ENCODE measurements around the gene BBS12.
A peak's percentile ranks its signal among the peaks of the same experiment; 100 is the strongest.

The BBS12 gene

GRCh38 chr4:122744229-122744628 is 11.7 kb downstream of the BBS12 start:
- no peak for DNase-seq (ENCODE audit: extremely low read depth, low read depth)
- TF ChIP-seq CTCF (IDR thresholded peaks at IDR 0.05; ENCODE audit: low read depth, low read length, missing control alignments): no peak
- no peak overlapping the region for H3K4me3 ChIP-seq (replicated peaks; ENCODE audit: low read depth, low read length)

- no peak for DNase-seq (ENCODE audit: extremely low read depth, low read depth)
- H3K4me3 ChIP-seq (replicated peaks; ENCODE audit: low read depth, low read length): no peak overlapping the region
- TF ChIP-seq CTCF (IDR thresholded peaks at IDR 0.05; ENCODE audit: low read depth, low read length, missing control alignments): no peak
Measured at GRCh38 chr4:122746485-122746965, 14.0 kb downstream of the BBS12 start.

- TF ChIP-seq CTCF (IDR thresholded peaks at IDR 0.05; ENCODE audit: low read depth, low read length, missing control alignments): no peak
- H3K4me3 ChIP-seq (replicated peaks; ENCODE audit: low read depth, low read length): no peak overlapping the region
- no peak for DNase-seq (ENCODE audit: extremely low read depth, low read depth)
Measured at GRCh38 chr4:122747068-122747467, 14.6 kb downstream of the BBS12 start.

DNA sequence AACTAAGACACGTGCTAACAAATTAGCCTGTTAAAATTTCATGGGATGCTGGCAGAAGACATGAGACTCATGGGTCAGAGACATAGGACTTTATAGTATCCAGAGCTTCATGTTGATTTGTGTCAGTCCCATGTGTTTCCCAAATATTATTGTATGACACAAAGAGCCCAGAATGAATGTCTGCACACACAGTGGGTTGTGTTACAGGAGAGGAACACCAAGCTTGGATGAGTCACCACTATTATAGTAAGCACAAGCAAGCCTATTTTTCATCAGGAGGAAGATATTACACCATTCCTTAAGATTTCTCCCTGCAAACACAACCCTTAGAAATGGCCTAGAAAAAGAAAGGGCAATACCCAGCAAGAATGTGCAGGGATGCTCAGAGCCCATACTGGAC is 15.4 kb downstream of the BBS12 start:
- TF ChIP-seq CTCF (IDR thresholded peaks at IDR 0.05; ENCODE audit: low read depth, low read length, missing control alignments): no peak
- H3K4me3 ChIP-seq (replicated peaks; ENCODE audit: low read depth, low read length): no peak overlapping the region
- DNase-seq (ENCODE audit: extremely low read depth, low read depth): no peak

- no peak overlapping the region for H3K4me3 ChIP-seq (replicated peaks; ENCODE audit: low read depth, low read length)
- DNase-seq (ENCODE audit: extremely low read depth, low read depth): no peak
- TF ChIP-seq CTCF (IDR thresholded peaks at IDR 0.05; ENCODE audit: low read depth, low read length, missing control alignments): no peak
Measured at GRCh38 chr4:122749704-122750454, 17.4 kb downstream of the BBS12 start.

GRCh38 chr4:122755675-122756074 is 23.2 kb downstream of the BBS12 start:
- no peak overlapping the region for H3K4me3 ChIP-seq (replicated peaks; ENCODE audit: low read depth, low read length)
- no peak for DNase-seq (ENCODE audit: extremely low read depth, low read depth)
- TF ChIP-seq CTCF (IDR thresholded peaks at IDR 0.05; ENCODE audit: low read depth, low read length, missing control alignments): no peak

- peak; percentile 43 for TF ChIP-seq CTCF (IDR thresholded peaks at IDR 0.05; ENCODE audit: low read depth, low read length, missing control alignments)
- no peak overlapping the region for H3K4me3 ChIP-seq (replicated peaks; ENCODE audit: low read depth, low read length)
- DNase-seq (ENCODE audit: extremely low read depth, low read depth): no peak
Measured at GRCh38 chr4:122758033-122758432, 25.5 kb downstream of the BBS12 start.
